HEK293 (cell line): ENCODE measurements around the gene CACNA1F.

Experiments used
- CTCF ChIP-seq: fragments of 450-650 bp; formaldehyde crosslinking; IDR thresholded peaks from 2 replicates; pipeline ENCODE4 v1.5.1; 2016; ENCODE audit warnings: missing biosample characterization, missing genetic modification characterization
- MZF1 ChIP-seq: fragments of 450-650 bp; formaldehyde crosslinking; IDR thresholded peaks from 2 replicates; pipeline ENCODE4 v1.5.1; 2017; ENCODE audit warnings: missing biosample characterization, missing genetic modification characterization, borderline replicate concordance
- REPIN1 ChIP-seq: fragments of 450-650 bp; formaldehyde crosslinking; IDR thresholded peaks from 2 replicates; pipeline ENCODE4 v1.5.1; 2017; ENCODE audit warnings: missing biosample characterization, missing genetic modification characterization, low read depth
- SETDB1 ChIP-seq: IDR thresholded peaks from one replicate; pipeline ENCODE4 v1.6.1; 2017; ENCODE audit warnings: mild to moderate bottlenecking, low read length, moderate library complexity, mixed read lengths; ENCODE audit not compliant: insufficient read length
- SP2 ChIP-seq: fragments of 450-650 bp; formaldehyde crosslinking; IDR thresholded peaks from 2 replicates; pipeline ENCODE4 v1.5.1; 2016; ENCODE audit warnings: missing biosample characterization, missing genetic modification characterization
- ZFP3 ChIP-seq: fragments of 450-650 bp; formaldehyde crosslinking; IDR thresholded peaks from 2 replicates; pipeline ENCODE4 v1.5.1; 2016; ENCODE audit warnings: low read depth, missing biosample characterization, missing genetic modification characterization
- ZNF221 ChIP-seq: fragments of 450-650 bp; formaldehyde crosslinking; IDR thresholded peaks from 2 replicates; pipeline ENCODE4 v1.5.1; 2017; ENCODE audit warnings: missing biosample characterization, missing genetic modification characterization, borderline replicate concordance
- ZNF223 ChIP-seq: fragments of 450-650 bp; formaldehyde crosslinking; IDR thresholded peaks from 2 replicates; pipeline ENCODE4 v1.5.1; 2016; ENCODE audit warnings: missing biosample characterization, missing genetic modification characterization
- ZNF24 ChIP-seq: fragments of 450-650 bp; formaldehyde crosslinking; IDR thresholded peaks from 2 replicates; pipeline ENCODE4 v1.5.1; 2016; ENCODE audit warnings: missing biosample characterization, missing genetic modification characterization
- ZNF274 ChIP-seq, 2 experiments: fragments of 200-500 bp in 1 of 2; fragments of 450-650 bp in 1 of 2; sonication (Bioruptor generic) in 1 of 2; formaldehyde crosslinking in 1 of 2; IDR thresholded peaks; 2 replicates each; pipeline versions ENCODE4 v1.5.1 to v1.6.1; 2014 to 2016; ENCODE audit warnings: borderline replicate concordance in 1 of 2, inconsistent platforms in 1 of 2, low read length in 1 of 2, missing biosample characterization in 1 of 2, missing genetic modification characterization in 1 of 2
- ZNF423 ChIP-seq: fragments of 450-650 bp; formaldehyde crosslinking; IDR thresholded peaks from 2 replicates; pipeline ENCODE4 v1.5.1; 2016; ENCODE audit warnings: missing biosample characterization, missing genetic modification characterization
- ZNF473 ChIP-seq: fragments of 450-650 bp; formaldehyde crosslinking; IDR thresholded peaks from 2 replicates; pipeline ENCODE4 v1.5.1; 2017; ENCODE audit warnings: missing biosample characterization, missing genetic modification characterization
- ZNF792 ChIP-seq: fragments of 450-650 bp; formaldehyde crosslinking; IDR thresholded peaks from 2 replicates; pipeline ENCODE4 v1.5.1; 2016; ENCODE audit warnings: missing biosample characterization, missing genetic modification characterization

GRCh38 chrX:49199315-49199595 lies 33.9 kb downstream of the CACNA1F start:
- TF ChIP-seq ZNF24 (tag by site-specific recombination) (no peak), CTCF (tag by site-specific recombination) (no peak), REPIN1 (tag by site-specific recombination) (no peak), ZNF223 (no peak), ZNF423 (tag by site-specific recombination) (no peak), SETDB1 (no peak), ZFP3 (tag by site-specific recombination) (no peak), MZF1 (no peak), SP2 (tag by site-specific recombination) (no peak), ZNF473 (no peak), ZNF221 (no peak), ZNF274 (IDR thresholded peaks at IDR 0.05; ENCODE audit: low read length) (no peak), ZNF274 (tag by site-specific recombination; IDR thresholded peaks at IDR 0.05; ENCODE audit: borderline replicate concordance) (no peak), ZNF792 (tag by site-specific recombination) (no peak)
